Caco-2 (cell line): ENCODE results near the gene SSR1. TPM values are rescaled to one million over a fixed set of nuclear protein-coding genes. Genes with fewer than 3 reads are reported as not detected.
"Not testable (repeated sequence)": the region's sequence is repeated elsewhere in the genome, so short reads cannot be mapped to it uniquely, and the experiment has no call there.

Experiments used
- BruUV-seq: library from RNA; stranded (reverse); fragments of 400-500 nt; replicated peaks from 2 replicates; lab custom pipeline; 2021; lab: Mats Ljungman, UMichigan
- CTCF ChIA-PET: fragments of 300-600 bp; sonication (Branson Sonifier 250); formaldehyde crosslinking; loops from one replicate; lab custom pipeline; 2022; ENCODE audit warnings: antibody characterized with exemption; lab: Charles Lee
- POLR2A ChIA-PET: fragments of 300-600 bp; sonication (Branson Sonifier 250); formaldehyde crosslinking; loops from one replicate; lab custom pipeline; 2022; ENCODE audit warnings: antibody characterized with exemption; lab: Charles Lee
- DNase-seq, 2 experiments: peaks; one replicate each; pipeline versions ENCODE4 v3.0.0 to v3.0.0-alpha.2; 2020 to 2022
- H3K27me3 ChIP-seq: replicated peaks from 2 replicates; pipeline ENCODE4 v1.6.0; 2011; ENCODE audit warnings: low read length; ENCODE audit not compliant: control insufficient read depth, insufficient read depth
- H3K36me3 ChIP-seq: 2 replicates; pipeline ENCODE4 v1.5.1; 2011; ENCODE audit warnings: low read length; ENCODE audit not compliant: control insufficient read depth, insufficient read depth
- H3K4me1 ChIP-seq: fragments of 250-450 bp; sonication (Bioruptor Pico); 2 replicates; pipeline ENCODE4 v1.5.1; 2020; ENCODE audit warnings: mild to moderate bottlenecking
- H3K4me3 ChIP-seq: 2 replicates; pipeline ENCODE4 v1.5.1; 2011; ENCODE audit warnings: low read depth, mild to moderate bottlenecking, control low read depth, low read length
- H3K9me3 ChIP-seq: fragments of 250-450 bp; sonication (Bioruptor Pico); 2 replicates; pipeline ENCODE4 v1.5.1; 2020; ENCODE audit warnings: mild to moderate bottlenecking, moderate library complexity
- H3K27ac Mint-ChIP-seq: one replicate; pipeline ENCODE4 v1.8.0; 2022; ENCODE audit warnings: mixed read lengths; ENCODE audit not compliant: unreplicated experiment
- H3K27me3 Mint-ChIP-seq: one replicate; pipeline ENCODE4 v1.8.0; 2022; ENCODE audit warnings: mixed read lengths; ENCODE audit not compliant: insufficient read depth, unreplicated experiment
- H3K36me3 Mint-ChIP-seq: one replicate; pipeline ENCODE4 v1.8.0; 2022; ENCODE audit warnings: mild to moderate bottlenecking, mixed read lengths; ENCODE audit not compliant: insufficient read depth, unreplicated experiment
- H3K4me1 Mint-ChIP-seq: one replicate; pipeline ENCODE4 v1.8.0; 2022; ENCODE audit warnings: low read depth, mixed read lengths; ENCODE audit not compliant: unreplicated experiment
- H3K4me3 Mint-ChIP-seq: one replicate; pipeline ENCODE4 v1.8.0; 2022; ENCODE audit warnings: mild to moderate bottlenecking, moderate library complexity, mixed read lengths; ENCODE audit not compliant: unreplicated experiment
- H3K9me3 Mint-ChIP-seq: one replicate; pipeline ENCODE4 v1.8.0; 2022; ENCODE audit warnings: mixed read lengths; ENCODE audit not compliant: unreplicated experiment
- CTCF ChIP-seq, 2 experiments: fragments of 200-600 bp in 1 of 2; IDR thresholded peaks; 1 replicate in 1 of 2; 2 replicates in 1 of 2; pipeline versions ENCODE4 v1.5.1 to v1.8.0; 2011 to 2022; ENCODE audit warnings: antibody characterized with exemption in 1 of 2, control low read depth in 1 of 2, inconsistent platforms in 1 of 2, low read depth in 1 of 2, low read length in 1 of 2, mild to moderate bottlenecking in 1 of 2, moderate library complexity in 1 of 2; ENCODE audit not compliant: insufficient read depth in 1 of 2, severe bottlenecking in 1 of 2, unreplicated experiment in 1 of 2
- intact Hi-C: fragments of 100-400 bp; cut with micrococcal nuclease; formaldehyde crosslinking; loops from one replicate; pipeline ENCODE4 v1.10.0; 2022; ENCODE audit not compliant: unreplicated experiment
- total RNA-seq: library from RNA; stranded (reverse); gene quantifications from 2 replicates; pipeline ENCODE4 v1.2.3, GENCODE V29; 2022

The SSR1 gene
- total RNA-seq, 1 experiment from 2014 or later, result 150 TPM

- intact Hi-C loops, result no loop called here
- H3K9me3 Mint-ChIP-seq, result no peaks in the 10 kb centered on the region
- no peak overlapping the region for H3K27ac Mint-ChIP-seq
- TF ChIP-seq CTCF (IDR thresholded peaks at IDR 0.05; ENCODE audit: insufficient read depth in 1 of 2, low read depth in 1 of 2, low read length in 1 of 2, severe bottlenecking in 1 of 2, unreplicated experiment in 1 of 2), result no peak
- H3K4me1 Mint-ChIP-seq, result no peaks in the 10 kb centered on the region
- BruUV-seq, result no TSS peak
- DNase-seq, result no peak
- POLR2A ChIA-PET, result no interaction called here
- CTCF ChIA-PET, result no interaction called here
- no peaks in the 10 kb centered on the region for H3K27me3 ChIP-seq
- no peak overlapping the region for H3K4me3 ChIP-seq
- no peaks in the 10 kb centered on the region for H3K9me3 ChIP-seq
- no peaks in the 10 kb centered on the region for H3K36me3 Mint-ChIP-seq
- H3K36me3 ChIP-seq, result no peaks in the 10 kb centered on the region
- no peak overlapping the region for H3K4me3 Mint-ChIP-seq
- no peaks in the 10 kb centered on the region for H3K27me3 Mint-ChIP-seq
- H3K4me1 ChIP-seq, result no peaks in the 10 kb centered on the region
Observed at GRCh38 chr6:7323074-7323473, 10.1 kb upstream of the SSR1 start.

- DNase-seq, H3K4me3 Mint-ChIP-seq, CTCF ChIA-PET, H3K4me1 Mint-ChIP-seq, H3K27me3 Mint-ChIP-seq, intact Hi-C loops, H3K36me3 Mint-ChIP-seq, H3K27me3 ChIP-seq, POLR2A ChIA-PET, H3K4me1 ChIP-seq, H3K36me3 ChIP-seq, H3K9me3 Mint-ChIP-seq, H3K4me3 ChIP-seq, H3K9me3 ChIP-seq, BruUV-seq, H3K27ac Mint-ChIP-seq: not testable (repeated sequence)
Observed at GRCh38 chr6:7321866-7322265, 8.9 kb upstream of the SSR1 start.

GRCh38 chr6:7319406-7319805 is 6.4 kb upstream of the SSR1 start:
- H3K9me3 Mint-ChIP-seq, H3K4me3 Mint-ChIP-seq, CTCF ChIA-PET, H3K4me1 Mint-ChIP-seq, H3K27me3 Mint-ChIP-seq, BruUV-seq, H3K27ac Mint-ChIP-seq, H3K4me3 ChIP-seq, H3K36me3 ChIP-seq, H3K9me3 ChIP-seq, DNase-seq, POLR2A ChIA-PET, H3K36me3 Mint-ChIP-seq, H3K4me1 ChIP-seq, H3K27me3 ChIP-seq, intact Hi-C loops: not testable (repeated sequence)

- Histone ChIP-seq H3K4me3 (no peak overlapping the region), H3K9me3 (no peaks in the 10 kb centered on the region), H3K27me3 (no peaks in the 10 kb centered on the region), H3K4me1 (peaks cover 7% of the 10 kb centered on the region), H3K36me3 (no peaks in the 10 kb centered on the region)
- Mint-ChIP-seq H3K4me1 (no peaks in the 10 kb centered on the region), H3K4me3 (no peak overlapping the region), H3K36me3 (peaks cover 8% of the 10 kb centered on the region), H3K27ac (no peak overlapping the region), H3K27me3 (no peaks in the 10 kb centered on the region), H3K9me3 (no peaks in the 10 kb centered on the region)
- TF ChIP-seq CTCF (IDR thresholded peaks at IDR 0.05; ENCODE audit: insufficient read depth in 1 of 2, low read depth in 1 of 2, low read length in 1 of 2, severe bottlenecking in 1 of 2, unreplicated experiment in 1 of 2), result no peak
- intact Hi-C loops, result no loop called here
- POLR2A ChIA-PET, result no interaction called here
- DNase-seq, result no peak
- BruUV-seq, result no TSS peak
- CTCF ChIA-PET, result no interaction called here
Observed at GRCh38 chr6:7317538-7317937, 4.5 kb upstream of the SSR1 start.
